ENCODE results near the gene PDE4D.

- TF ChIP-seq CTCF (IDR thresholded peaks at IDR 0.05) (no peak), POLR2AphosphoS5 (IDR thresholded peaks at IDR 0.05) (no peak), EP300 (IDR thresholded peaks at IDR 0.05) (no peak), POLR2A (IDR thresholded peaks at IDR 0.05) (no peak)
These were observed 581.3 kb downstream of the PDE4D start for GRCh38 chr5:59312223-59312622.
